ENCODE measurements around the gene NLRC3.

The NLRC3 gene

DNA sequence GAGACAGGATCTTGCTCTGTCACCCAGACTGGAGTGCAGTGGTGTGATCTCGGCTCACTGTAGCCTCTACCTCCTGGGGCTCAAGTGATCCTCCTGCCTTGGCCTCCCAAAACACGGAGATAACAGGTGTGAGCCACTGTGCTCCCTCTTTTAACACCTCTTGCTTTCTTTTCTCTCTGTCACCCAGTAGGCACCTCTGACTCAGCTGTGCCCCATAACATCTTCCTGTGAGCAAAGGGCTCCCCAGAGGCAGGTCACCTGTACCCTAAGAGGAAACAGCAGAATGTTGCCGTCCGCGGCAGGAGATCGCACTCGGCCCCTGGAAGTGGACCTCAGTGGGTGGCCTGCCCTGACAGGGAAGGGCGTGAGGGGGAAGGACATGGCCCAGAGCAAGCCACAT, 918 bp upstream of the NLRC3 start:
- Mint-ChIP-seq H3K27me3 (ENCODE audit: low read depth) (no peaks in the 10 kb centered on the region), H3K27ac (peak overlapping the region; percentile 98), H3K36me3 (ENCODE audit: low read depth) (peaks cover 20% of the 10 kb centered on the region), H3K4me3 (peak overlapping the region; percentile 99), H3K4me1 (ENCODE audit: low read depth) (peaks cover 44% of the 10 kb centered on the region), H3K9me3 (no peaks in the 10 kb centered on the region)

DNA sequence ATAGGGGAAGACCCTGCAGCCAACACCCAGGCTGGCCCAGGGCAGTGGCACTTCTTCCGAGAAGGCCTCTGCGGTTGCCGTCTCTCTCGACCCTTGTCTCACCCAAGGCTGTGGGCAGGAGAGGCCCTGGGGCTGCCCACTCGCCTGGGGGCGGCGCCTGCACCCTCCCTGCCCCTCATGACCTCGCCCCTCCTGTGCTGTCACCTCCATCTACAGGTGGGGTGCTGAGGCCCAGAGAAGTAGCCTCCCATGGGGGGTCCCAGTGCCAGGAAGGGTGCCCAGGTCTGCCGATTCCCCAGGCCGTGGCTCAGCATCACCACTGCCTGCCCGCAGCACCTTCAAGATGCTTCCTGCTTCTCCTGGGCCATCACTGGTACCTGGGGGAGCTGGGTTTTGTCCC, 992 bp downstream of the NLRC3 start:
- H3K27ac Mint-ChIP-seq = peak overlapping the region; percentile 92
- H3K36me3 Mint-ChIP-seq (ENCODE audit: low read depth) = peaks cover 25% of the 10 kb centered on the region
- peak overlapping the region; percentile 99 for H3K4me3 Mint-ChIP-seq
- H3K9me3 Mint-ChIP-seq = peaks cover 2% of the 10 kb centered on the region
- H3K4me1 Mint-ChIP-seq (ENCODE audit: low read depth) = peaks cover 51% of the 10 kb centered on the region
- no peaks in the 10 kb centered on the region for H3K27me3 Mint-ChIP-seq (ENCODE audit: low read depth)

DNA sequence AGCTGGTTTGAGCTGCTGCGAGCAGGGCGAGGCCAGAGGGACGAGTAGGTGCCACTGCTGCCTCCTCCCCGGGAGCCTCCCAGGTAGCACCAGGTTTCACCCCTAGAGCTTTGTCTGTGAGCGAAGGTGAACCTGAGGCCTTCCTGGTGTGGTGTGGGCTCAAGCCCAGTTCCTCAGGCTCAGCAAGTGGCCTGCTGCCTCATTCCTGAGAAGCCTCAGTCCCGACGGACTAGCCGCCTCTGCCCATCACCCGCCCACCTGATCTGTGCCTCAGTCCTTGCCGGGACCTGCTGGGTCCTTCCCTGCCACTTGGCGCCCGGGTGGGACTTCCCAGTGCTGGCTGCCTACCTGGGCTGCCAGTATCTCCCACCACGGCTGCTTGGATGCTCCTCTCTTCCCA, 1.7 kb downstream of the NLRC3 start:
- H3K9me3 Mint-ChIP-seq = peaks cover 9% of the 10 kb centered on the region
- H3K4me3 Mint-ChIP-seq = peak overlapping the region; percentile 99
- peaks cover 50% of the 10 kb centered on the region for H3K4me1 Mint-ChIP-seq (ENCODE audit: low read depth)
- peak overlapping the region; percentile 59 for H3K27ac Mint-ChIP-seq
- H3K36me3 Mint-ChIP-seq (ENCODE audit: low read depth) = peaks cover 32% of the 10 kb centered on the region
- no peaks in the 10 kb centered on the region for H3K27me3 Mint-ChIP-seq (ENCODE audit: low read depth)

DNA sequence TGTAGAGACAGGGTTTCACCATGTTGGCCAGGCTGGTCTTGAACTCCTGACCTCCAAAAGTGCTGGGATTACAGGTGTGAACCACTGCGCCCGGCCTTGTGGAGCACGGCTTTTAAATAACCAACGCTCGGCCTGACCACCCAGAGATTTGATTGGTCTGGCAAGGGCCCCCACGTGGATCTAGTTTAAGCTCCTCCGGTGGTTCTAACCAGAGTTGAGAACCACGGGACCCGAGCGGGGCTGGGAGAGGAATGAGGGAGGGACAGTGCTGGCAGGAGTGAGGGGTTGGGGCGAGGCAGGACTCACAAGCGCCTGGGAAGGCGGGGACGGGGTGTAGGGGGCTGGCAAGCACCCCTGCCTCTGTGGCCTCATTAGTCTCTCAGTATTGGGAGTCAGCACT, 3.0 kb downstream of the NLRC3 start:
- no peaks in the 10 kb centered on the region for H3K27me3 Mint-ChIP-seq (ENCODE audit: low read depth)
- no peak overlapping the region for H3K4me3 Mint-ChIP-seq
- H3K27ac Mint-ChIP-seq = no peak overlapping the region
- peaks cover 38% of the 10 kb centered on the region for H3K36me3 Mint-ChIP-seq (ENCODE audit: low read depth)
- peaks cover 15% of the 10 kb centered on the region for H3K9me3 Mint-ChIP-seq
- H3K4me1 Mint-ChIP-seq (ENCODE audit: low read depth) = peaks cover 41% of the 10 kb centered on the region

DNA sequence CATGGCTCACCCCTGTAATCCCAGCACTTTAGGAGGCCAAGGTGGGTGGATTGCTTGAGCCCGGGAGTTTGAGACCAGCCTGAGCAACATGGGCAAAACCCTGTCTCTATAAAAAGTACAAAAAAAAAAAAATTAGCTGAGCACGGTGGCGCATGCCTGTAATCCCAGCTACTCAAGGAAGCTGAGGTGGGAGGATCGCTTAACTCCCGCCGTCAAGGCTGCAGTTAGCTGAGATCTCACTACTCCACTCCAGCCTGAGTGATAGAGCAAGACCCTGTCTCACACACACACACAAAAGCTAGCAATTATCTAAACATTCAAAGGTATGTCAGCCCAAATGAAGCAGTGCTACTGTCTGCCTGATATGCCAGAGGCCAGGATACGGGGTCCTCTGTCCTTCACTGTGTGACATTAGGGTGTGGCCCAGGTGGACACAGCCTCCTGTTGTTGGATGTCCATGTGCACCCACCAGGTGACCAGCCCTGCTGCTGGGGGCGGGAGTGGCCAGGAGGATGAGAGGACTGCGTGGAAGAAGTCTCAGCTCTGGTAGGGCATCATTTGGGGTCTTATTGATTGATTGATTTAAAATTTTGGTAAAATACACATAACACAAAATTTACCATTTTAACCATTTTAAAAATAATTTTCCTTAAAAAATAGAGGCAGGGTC, 3.9 kb downstream of the NLRC3 start:
- Mint-ChIP-seq H3K4me1 (ENCODE audit: low read depth) (peaks cover 34% of the 10 kb centered on the region), H3K27me3 (ENCODE audit: low read depth) (no peaks in the 10 kb centered on the region), H3K36me3 (ENCODE audit: low read depth) (peaks cover 41% of the 10 kb centered on the region), H3K27ac (peak overlapping the region; percentile 36), H3K9me3 (peaks cover 15% of the 10 kb centered on the region), H3K4me3 (peak overlapping the region; percentile 40)

DNA sequence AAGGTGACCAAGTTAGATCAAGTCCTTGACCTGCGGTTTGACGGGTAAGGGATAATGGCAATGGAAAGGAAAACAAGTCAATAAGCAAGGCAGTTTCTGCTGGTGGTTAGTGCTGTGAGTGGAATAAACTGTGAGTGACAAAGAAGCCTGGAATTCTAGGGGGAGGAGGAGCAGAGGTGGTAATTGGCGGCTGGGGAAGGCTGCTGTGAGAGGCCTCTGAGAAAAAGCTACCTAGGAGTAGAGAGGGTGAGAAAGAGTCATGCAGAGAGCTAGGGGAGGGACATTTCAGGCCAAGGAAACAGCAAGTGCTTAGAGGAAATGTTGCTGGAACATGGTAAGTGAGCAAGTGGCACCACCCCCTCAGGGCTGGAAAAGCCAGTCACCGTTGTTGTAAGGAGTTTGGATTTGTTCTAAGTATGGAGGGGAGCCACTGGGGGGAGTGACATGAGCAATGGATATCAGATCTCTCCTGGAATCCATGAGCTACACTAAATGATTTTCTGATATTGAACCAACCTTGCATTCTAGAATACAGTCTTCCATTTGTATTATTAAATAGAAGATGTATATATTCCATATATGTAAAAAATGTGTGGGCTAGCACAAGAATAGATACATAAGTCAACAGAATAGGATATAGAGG, 6.7 kb downstream of the NLRC3 start:
- H3K27ac Mint-ChIP-seq = no peak overlapping the region
- peak overlapping the region; percentile 10 for H3K4me3 Mint-ChIP-seq
- H3K4me1 Mint-ChIP-seq (ENCODE audit: low read depth) = peaks cover 22% of the 10 kb centered on the region
- H3K27me3 Mint-ChIP-seq (ENCODE audit: low read depth) = no peaks in the 10 kb centered on the region
- peaks cover 15% of the 10 kb centered on the region for H3K9me3 Mint-ChIP-seq
- peaks cover 35% of the 10 kb centered on the region for H3K36me3 Mint-ChIP-seq (ENCODE audit: low read depth)

DNA sequence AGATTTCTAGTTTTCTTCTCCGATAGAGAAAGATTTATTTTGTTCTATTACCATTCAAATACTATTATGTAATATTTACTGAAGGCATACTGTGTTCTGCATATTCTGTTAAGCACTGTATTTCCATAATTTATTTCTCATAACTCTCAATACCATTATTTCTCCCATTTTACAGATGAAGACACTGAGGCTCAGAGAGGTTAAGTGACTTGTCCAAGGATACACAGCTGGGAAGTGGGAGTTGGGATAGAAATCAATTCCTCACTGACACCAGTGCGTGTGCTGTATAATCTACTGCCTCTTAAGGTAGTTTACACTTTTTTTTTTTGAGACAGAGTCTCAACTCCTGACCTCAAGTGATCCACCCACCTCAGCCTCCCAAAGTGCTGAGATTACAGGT, 7.4 kb downstream of the NLRC3 start:
- Mint-ChIP-seq H3K4me3 (no peak overlapping the region), H3K36me3 (ENCODE audit: low read depth) (peaks cover 41% of the 10 kb centered on the region), H3K27me3 (ENCODE audit: low read depth) (no peaks in the 10 kb centered on the region), H3K4me1 (ENCODE audit: low read depth) (peaks cover 22% of the 10 kb centered on the region), H3K9me3 (peaks cover 15% of the 10 kb centered on the region), H3K27ac (no peak overlapping the region)

DNA sequence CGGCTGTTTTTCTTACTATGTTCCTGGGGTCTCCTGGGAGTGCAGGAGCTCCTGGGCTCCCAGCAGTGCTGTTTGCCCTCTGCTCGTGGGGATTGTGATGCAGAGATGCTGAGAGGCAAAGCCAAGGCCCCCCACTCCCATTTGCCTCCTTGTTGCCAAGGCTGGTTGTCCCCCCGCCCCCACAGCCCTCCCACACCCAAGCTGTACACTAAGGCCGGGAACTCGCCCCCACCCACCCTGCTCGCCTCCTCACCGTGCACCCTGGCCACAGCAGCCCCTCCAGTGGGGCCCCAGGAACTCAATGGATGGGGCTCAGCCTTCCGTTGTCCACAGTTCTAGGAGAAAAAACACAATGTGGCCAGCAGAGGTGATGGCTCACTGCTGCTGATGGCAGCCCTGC, 10.2 kb downstream of the NLRC3 start:
- peaks cover 37% of the 10 kb centered on the region for H3K36me3 Mint-ChIP-seq (ENCODE audit: low read depth)
- H3K4me1 Mint-ChIP-seq (ENCODE audit: low read depth) = peaks cover 11% of the 10 kb centered on the region
- H3K4me3 Mint-ChIP-seq = no peak overlapping the region
- peaks cover 15% of the 10 kb centered on the region for H3K9me3 Mint-ChIP-seq
- no peaks in the 10 kb centered on the region for H3K27me3 Mint-ChIP-seq (ENCODE audit: low read depth)
- no peak overlapping the region for H3K27ac Mint-ChIP-seq

DNA sequence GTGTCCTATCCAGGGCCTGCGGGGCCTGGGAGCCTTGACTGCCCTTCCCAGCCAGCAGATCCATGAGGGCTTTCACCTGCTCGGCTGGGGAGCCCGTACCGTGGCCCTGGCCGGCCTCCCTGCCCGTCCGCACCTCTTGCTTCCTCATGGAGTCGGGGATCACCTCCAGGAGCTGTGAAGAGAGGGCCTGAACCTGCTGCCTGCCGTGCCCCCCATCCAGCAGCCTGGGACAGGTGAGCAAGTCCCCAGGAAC, 12.4 kb downstream of the NLRC3 start:
- Mint-ChIP-seq H3K4me1 (ENCODE audit: low read depth) (peaks cover 2% of the 10 kb centered on the region), H3K36me3 (ENCODE audit: low read depth) (peaks cover 25% of the 10 kb centered on the region), H3K9me3 (no peaks in the 10 kb centered on the region), H3K4me3 (no peak overlapping the region), H3K27me3 (ENCODE audit: low read depth) (no peaks in the 10 kb centered on the region), H3K27ac (no peak overlapping the region)

DNA sequence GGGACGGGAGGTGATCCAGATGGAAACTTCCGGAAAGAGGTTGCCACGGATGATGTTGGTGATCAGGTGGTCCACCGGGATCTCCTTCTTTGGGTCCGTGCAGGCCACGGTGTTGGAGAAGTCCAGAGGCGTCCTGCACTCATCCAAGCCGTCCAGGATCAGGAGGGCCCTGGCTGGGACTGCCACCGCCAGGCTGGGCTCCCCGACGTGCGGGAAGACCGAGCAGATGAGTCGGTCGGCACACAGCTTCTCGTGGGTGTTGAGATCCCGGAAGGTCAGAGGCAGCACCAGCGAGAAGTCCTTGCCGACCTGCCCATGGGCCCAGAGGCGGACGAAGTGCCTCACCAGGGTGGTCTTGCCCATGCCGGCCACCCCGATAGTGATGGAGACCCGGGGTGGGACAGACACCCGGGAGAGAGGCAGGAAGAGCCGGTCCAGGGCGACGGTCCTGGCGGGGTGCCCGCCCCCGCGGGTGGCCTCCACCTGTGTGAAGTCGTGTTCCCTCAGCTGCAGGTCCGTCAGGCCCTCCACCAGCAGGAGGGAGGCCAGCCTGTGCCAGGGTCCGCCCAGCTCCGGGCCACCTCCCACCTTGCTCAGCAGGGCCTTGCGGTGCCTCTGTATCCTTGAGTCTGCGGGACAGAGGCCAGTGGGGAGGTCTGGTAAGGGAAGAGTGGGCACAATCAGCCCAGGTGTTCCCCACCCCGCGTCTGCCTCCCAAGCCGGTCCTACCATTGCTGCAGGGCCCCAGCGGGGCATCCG, 12.9 kb downstream of the NLRC3 start:
- H3K4me1 Mint-ChIP-seq (ENCODE audit: low read depth) = peaks cover 2% of the 10 kb centered on the region
- no peak overlapping the region for H3K4me3 Mint-ChIP-seq
- H3K9me3 Mint-ChIP-seq = no peaks in the 10 kb centered on the region
- peaks cover 25% of the 10 kb centered on the region for H3K36me3 Mint-ChIP-seq (ENCODE audit: low read depth)
- H3K27me3 Mint-ChIP-seq (ENCODE audit: low read depth) = no peaks in the 10 kb centered on the region
- H3K27ac Mint-ChIP-seq = no peak overlapping the region

DNA sequence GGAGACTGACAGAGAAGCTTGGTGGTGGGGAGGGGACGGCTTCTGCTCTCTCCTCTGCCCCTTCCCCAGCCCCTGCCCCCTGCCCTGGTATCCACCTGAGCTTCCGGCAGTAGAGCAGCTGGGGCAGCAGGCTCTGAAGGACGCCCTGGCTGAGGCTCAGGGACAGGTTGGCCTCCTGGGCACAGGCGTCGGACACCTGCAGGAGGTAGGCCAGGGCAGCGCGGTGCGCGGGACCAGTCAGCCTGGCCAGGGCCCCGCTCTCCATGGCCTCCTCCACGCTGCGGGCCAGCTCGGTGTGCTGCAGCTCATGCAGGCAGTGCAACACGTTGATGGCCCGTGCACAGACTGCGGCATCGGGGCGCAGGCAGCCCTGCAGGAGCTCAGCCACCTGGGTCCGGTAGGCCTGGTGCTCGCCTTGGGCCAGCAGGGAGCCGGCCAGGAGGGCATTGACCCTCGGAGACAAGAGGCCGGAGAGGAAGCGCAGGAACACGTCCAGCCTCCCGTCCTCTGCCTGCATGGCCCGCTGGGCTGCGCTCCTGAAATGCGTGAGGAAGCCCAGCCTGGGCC, 14.2 kb downstream of the NLRC3 start:
- Mint-ChIP-seq H3K36me3 (ENCODE audit: low read depth) (peaks cover 27% of the 10 kb centered on the region), H3K4me1 (ENCODE audit: low read depth) (peaks cover 2% of the 10 kb centered on the region)

DNA sequence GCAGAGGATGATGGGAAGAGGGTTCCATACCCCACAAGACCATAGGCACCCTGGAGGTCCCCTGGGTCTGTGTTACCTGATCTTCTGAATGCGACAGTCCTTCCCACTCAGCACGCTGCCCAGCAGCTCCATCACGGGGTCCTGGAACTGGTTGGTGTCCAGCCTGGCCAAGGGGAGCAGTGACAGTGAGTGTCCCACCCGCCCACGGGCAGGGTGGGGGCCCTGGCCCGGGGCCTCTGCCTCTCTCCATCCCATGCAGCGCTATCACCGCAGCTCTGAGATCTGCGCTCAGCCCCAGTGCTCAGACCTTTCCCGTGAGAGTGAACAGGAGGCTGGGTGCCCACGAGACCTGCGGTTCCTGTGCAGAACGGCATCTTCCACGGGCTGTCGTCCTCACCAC, 15.6 kb downstream of the NLRC3 start:
- no peaks in the 10 kb centered on the region for H3K9me3 Mint-ChIP-seq
- H3K27ac Mint-ChIP-seq = no peak overlapping the region
- H3K36me3 Mint-ChIP-seq (ENCODE audit: low read depth) = peaks cover 39% of the 10 kb centered on the region
- no peak overlapping the region for H3K4me3 Mint-ChIP-seq
- no peaks in the 10 kb centered on the region for H3K27me3 Mint-ChIP-seq (ENCODE audit: low read depth)
- peaks cover 2% of the 10 kb centered on the region for H3K4me1 Mint-ChIP-seq (ENCODE audit: low read depth)

More for the DNA sequence above, 14.2 kb downstream of the NLRC3 start:
- no peak overlapping the region for H3K27ac Mint-ChIP-seq
- H3K4me3 Mint-ChIP-seq = no peak overlapping the region
- H3K27me3 Mint-ChIP-seq (ENCODE audit: low read depth) = no peaks in the 10 kb centered on the region
- H3K9me3 Mint-ChIP-seq = no peaks in the 10 kb centered on the region

DNA sequence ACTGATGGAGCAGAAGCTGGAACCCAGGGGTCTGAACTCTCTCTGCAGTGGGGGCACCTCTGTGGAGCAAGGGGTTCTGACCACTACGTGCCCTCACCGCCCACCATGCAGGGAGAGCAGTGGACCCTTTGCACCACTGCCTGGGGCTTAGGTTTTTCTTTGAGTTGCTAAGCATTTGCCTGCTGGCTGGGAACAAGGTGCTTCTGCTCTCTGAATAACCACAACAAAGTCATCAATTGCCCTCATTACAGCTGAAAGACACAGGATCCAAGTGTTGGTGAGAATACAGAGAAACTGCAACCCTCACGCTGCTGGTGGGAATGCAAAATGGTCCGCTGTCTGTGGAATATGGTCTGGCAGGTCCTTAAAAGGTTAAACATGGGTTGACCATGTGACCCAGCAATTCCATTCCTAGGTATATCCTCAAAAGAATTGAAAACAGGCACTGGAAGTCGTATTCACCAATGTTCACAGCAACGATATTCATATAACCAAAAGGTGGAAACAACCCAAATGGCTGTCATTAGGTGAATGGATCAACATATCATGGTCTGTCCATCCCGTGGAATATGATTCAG, 22.8 kb downstream of the NLRC3 start:
- H3K27ac Mint-ChIP-seq = no peak overlapping the region
- peaks cover 7% of the 10 kb centered on the region for H3K4me1 Mint-ChIP-seq (ENCODE audit: low read depth)
- no peaks in the 10 kb centered on the region for H3K27me3 Mint-ChIP-seq (ENCODE audit: low read depth)
- H3K4me3 Mint-ChIP-seq = no peak overlapping the region
- H3K36me3 Mint-ChIP-seq (ENCODE audit: low read depth) = peaks cover 67% of the 10 kb centered on the region
- H3K9me3 Mint-ChIP-seq = no peaks in the 10 kb centered on the region

DNA sequence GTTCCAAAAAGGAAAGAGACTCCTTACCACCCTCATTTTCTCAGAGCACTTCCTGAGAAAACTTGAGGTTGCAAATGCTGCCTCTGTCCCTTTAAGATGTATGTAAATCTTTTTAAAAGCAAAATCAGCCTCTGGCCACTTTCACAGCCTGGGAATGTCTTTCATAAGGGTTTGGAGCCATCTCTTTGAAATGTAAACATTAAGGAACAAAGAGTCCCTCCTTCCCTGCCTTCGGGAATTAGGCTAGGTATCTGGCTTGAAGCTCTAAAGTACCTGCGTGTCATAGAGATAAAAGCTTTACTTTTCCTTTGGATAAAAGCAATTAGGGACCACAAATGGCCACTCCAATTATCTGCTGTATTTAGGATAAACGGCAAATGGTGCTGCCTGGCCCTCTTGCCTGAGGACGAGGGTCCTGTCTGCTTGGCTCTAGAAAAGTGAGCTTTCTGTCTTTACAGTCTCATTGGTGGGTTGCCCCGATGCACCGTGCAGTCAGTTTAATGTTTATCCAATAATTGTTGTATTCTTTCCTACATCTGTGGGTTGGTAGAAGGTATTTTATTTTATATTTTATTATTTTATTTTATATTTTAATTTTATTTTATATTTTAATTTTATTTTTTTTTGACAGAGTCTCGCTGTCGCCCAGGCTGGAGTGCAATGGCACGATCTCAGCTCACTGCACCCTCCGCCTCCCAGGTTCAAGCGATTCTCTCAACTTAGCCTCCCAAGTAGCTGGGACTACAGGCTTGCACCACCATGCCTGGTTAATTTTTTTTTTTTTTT, 23.9 kb downstream of the NLRC3 start:
- H3K4me1 Mint-ChIP-seq (ENCODE audit: low read depth) = peaks cover 7% of the 10 kb centered on the region
- no peak overlapping the region for H3K27ac Mint-ChIP-seq
- peaks cover 72% of the 10 kb centered on the region for H3K36me3 Mint-ChIP-seq (ENCODE audit: low read depth)
- no peaks in the 10 kb centered on the region for H3K9me3 Mint-ChIP-seq
- no peak overlapping the region for H3K4me3 Mint-ChIP-seq
- H3K27me3 Mint-ChIP-seq (ENCODE audit: low read depth) = no peaks in the 10 kb centered on the region
